Activated T-cell treated with anti-CD3 and anti-CD28 coated beads for 48 hours (primary cell): ENCODE results near the gene FANCF.
"Not testable (repeated sequence)": the region's sequence is repeated elsewhere in the genome, so short reads cannot be mapped to it uniquely, and the experiment has no call there.

Source experiments
- DNase-seq: peaks from one replicate; pipeline ENCODE4 v3.0.0-alpha.2; 2020; ENCODE audit warnings: low read depth

FANCF gene, protein sequence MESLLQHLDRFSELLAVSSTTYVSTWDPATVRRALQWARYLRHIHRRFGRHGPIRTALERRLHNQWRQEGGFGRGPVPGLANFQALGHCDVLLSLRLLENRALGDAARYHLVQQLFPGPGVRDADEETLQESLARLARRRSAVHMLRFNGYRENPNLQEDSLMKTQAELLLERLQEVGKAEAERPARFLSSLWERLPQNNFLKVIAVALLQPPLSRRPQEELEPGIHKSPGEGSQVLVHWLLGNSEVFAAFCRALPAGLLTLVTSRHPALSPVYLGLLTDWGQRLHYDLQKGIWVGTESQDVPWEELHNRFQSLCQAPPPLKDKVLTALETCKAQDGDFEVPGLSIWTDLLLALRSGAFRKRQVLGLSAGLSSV

GRCh38 chr11:22625448-22626287 is at the start of gene FANCF:
Gene FANCF, minus strand, starts transcription at chr11:22625823. Its CDS starts 13 bp downstream, at chr11:22625810.
- peak; percentile 80 for DNase-seq

DNA sequence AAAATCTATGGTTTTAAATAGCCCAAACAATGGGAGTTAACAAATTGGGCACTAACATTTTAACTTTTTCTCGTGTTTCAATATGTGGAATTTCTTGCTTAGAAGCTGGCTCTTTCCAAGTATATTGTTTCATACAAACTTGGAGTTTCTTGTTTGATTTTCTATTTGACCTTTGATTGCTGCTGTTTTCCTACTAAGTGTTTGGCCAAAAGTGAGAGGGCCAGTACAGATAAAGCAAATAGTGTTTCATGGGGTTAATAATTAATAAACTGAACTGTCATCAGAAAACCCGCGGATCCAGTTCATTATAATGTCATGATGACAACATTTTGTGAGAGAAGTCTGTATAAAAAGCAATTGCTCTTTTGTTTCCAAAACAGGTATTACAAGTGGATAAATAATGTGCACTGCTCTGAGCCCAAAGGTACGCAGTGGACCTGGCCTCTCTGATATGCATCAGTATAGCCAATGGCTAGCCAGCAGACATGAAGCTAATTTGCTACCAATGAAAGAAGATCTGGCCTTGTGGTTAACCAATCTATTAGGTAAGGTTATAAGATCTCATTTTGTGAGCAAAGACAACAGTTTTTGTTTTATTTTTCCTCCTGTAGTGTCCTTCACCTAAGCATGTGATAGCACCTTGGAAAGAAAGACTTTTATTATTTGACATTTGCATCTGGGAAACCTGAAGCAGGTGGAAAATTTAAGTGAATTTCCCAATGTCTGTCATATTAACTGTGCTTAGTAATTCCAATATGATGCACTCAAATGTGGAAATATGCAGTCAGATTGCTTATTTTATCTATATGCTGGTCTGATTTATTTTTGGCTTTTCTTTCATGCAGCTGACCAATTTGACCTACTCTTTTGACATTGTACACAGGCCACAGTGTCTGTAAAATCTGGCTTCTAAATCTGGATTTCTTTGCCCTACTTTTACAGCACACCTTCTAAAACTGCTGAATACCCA is 49.1 kb upstream of the FANCF start:
- DNase-seq = no peak

GRCh38 chr11:22671751-22672150 is 46.1 kb upstream of the FANCF start:
- no peak for DNase-seq

DNA sequence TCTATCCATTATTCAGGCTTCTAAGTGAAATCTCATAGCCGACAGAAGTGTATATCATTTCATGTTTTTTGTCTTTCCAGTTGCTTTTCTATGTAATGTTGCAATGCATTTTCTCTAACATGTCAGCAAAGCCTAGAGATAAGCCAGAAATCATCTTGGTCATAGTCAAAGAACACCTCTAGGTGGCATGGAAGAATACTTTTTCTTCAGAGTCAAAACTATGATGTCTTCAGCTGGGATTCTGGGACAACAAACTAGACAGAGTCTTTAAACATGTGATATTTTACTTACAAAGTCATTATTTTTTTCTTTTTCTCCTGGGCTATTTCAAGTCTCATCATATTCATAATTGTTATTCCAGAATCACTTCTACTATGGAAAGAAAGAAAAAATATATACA is 45.2 kb upstream of the FANCF start:
- DNase-seq = no peak

DNA sequence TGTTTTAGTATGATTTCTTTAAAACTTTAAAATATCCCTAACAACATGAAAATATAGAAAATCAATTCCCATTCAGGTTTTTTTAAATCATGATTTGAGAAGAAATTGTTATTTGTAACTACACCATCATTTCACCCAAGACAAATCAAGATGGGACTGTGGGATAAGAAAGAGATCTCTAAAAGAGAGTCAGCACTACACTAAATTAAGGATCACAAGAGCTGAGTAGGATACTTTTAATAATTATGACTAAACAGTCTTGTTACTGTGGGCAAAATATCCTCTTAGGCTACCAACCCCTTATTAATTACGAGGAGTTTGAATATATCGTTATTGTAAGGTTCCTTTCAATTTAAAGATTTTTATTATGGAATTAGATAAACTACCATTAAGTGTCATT is 43.7 kb upstream of the FANCF start:
- no peak for DNase-seq

- no peak for DNase-seq
These were observed 42.6 kb upstream of the FANCF start for GRCh38 chr11:22668005-22668796.

DNA sequence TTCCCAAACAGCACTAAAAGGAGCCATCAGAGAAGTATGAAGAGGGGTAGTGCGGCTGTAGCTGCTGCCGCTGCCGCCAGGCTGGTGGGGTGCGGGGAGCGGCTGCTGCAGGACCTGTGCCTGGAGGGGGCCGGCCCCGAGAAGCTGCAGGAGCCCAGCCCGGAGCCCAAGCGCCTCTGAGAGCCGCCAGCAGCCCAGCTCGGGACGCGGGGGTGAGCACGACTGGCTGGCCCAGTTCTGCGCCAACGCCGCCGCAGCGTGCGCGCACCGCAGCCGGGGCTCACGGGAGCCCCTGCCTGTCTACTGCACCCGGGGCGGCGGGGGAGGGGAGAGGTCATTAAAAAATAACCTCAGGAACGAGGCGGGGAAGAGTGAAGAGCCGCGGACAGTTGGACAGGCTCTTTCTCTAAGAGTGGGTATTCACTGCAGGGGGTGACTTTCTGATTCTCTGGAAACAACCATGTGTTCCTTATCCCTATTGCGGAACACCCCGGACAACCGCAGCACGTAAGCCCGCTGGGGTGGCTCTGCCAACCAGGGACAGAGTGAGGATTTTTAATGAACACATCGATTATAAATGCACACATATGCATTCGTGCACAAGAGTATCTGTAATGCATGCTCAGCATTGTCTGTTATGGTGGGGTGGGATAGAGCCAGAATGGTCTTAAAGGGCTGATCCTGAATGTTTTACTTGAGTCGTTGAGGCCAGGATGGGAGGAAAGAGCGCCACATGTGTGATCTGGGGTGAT is 41.2 kb upstream of the FANCF start:
- peak; percentile 9 for DNase-seq

DNA sequence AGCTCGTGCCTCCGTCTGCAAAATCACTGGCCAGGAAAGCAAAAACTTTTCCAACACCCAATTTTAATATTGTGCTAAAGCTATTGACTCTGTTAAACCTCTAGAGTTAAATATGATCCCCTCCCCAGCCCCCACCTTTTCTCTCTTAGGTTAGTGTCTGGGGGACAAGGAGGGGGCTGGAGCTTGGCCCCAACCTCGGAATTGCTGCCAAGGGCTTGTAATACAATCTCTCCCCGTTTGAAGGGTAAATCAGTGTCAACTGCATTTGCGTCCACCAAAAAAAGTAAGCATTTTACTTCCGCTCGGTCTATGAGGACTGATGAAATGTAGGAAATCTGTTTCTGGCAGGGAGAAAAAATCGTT is 40.7 kb upstream of the FANCF start, which contains the start of gene GAS2:
GAS2 (plus strand) TSS at position 287 of the 363 bp plus-strand sequence. CDS start 8,259 bp downstream, outside the sequence.
- DNase-seq = no peak

DNA sequence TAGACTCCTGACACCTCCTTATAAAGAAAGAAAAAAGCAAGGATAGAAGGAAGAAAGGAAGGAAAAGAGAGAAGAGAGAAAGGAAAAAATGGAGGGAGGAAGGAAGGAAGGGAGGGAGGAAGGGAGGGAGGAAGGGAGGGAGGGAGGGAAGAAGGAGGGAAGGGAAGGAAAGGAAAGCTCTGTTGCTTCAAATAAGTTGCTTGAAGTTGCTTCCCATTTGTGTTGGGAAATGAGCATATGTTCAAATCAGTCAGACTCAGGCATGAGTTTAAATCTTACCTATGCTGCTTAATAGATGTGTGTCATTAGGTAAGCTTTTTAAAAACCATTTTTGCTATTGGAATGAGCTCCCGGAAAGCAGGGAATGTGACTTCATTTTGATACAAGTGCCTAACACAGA is 34.2 kb upstream of the FANCF start:
- DNase-seq = no peak

DNA sequence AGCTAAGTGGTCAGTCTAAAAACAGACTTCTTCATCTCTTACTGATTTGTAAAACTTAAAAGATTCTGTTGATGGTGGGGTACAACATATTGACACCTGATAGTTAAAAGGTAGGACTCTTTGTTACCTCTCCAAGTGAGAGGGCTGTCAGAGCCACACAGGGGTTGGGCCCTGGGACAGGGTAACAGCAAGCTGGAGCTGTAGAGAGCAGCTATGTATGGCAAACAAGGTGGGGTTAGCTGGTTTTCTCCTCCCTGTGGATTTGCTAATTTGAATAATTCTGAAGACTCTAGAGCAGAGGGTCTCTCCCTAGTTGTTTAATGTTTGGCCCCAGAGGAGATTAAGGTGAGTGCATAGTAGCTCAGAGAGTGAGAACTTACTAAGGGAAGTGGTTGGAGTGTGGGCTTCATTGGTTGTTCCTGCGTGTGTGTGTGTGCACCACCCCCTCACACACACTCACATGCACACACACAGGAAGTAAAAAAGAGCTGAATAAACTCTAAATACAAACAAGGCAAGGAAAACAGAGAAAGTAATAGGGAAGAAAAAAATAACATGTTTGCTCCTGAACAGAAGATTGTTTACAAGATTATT is 31.6 kb upstream of the FANCF start:
- no peak for DNase-seq

GRCh38 chr11:22656130-22656529 is 30.5 kb upstream of the FANCF start:
- DNase-seq = no peak

- not testable (repeated sequence) for DNase-seq
These were observed 26.7 kb upstream of the FANCF start for GRCh38 chr11:22652346-22652745.

DNA sequence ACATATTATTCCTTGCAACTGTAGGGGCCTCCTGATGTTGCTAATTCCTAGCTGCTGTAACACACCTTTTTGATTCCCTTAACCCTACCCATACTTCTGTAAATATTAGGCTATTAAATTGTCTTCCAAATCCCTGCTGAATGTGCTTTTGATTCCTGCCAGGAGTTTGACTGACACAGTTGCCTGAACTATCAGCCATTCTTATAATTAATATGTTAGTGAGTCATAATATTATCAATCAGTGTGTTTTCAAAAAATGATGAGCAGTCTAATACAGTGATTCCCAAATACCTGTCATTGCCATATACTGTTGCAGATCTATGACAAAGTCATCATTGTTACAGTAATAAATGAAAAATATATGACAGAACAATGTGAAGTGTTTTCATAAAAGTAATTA is 15.9 kb upstream of the FANCF start:
- DNase-seq = no peak

GRCh38 chr11:22640862-22641261 is 15.2 kb upstream of the FANCF start:
- DNase-seq = no peak

- no peak for DNase-seq
These were observed 10.1 kb upstream of the FANCF start for GRCh38 chr11:22635689-22636088.

GRCh38 chr11:22634897-22635629 is 9.4 kb upstream of the FANCF start:
- DNase-seq = no peak

GRCh38 chr11:22633354-22633902 is 7.8 kb upstream of the FANCF start:
- DNase-seq = no peak

GRCh38 chr11:22627421-22627820 is 1.8 kb upstream of the FANCF start:
- no peak for DNase-seq
